Activated naive CD4-positive, alpha-beta T cell treated with anti-CD3 and anti-CD28 coated beads, Interleukin-2, amount 50 U/mL, for 72 hours (primary cell): ENCODE measurements around the gene NUMB. TPM values are rescaled to one million over a fixed set of nuclear protein-coding genes. Genes with fewer than 3 reads are reported as not detected.
"Not testable (repeated sequence)": the region's sequence is repeated elsewhere in the genome, so short reads cannot be mapped to it uniquely, and the experiment has no call there.

ENCODE experiments used
- ATAC-seq, 2 donors: fragments of 150-1000 bp; cut with Tn5 transposase; 2 replicates each; pipeline ENCODE4 v1.10.0; 2021; ENCODE audit warnings: mild to moderate bottlenecking in 2 of 2, moderate library complexity in 2 of 2
- DNase-seq, 2 donors: peaks; one replicate each; pipeline ENCODE4 v3.0.0; 2021 to 2022; ENCODE audit warnings: low spot score in 2 of 2
- H3K27ac Mint-ChIP-seq, 2 donors: one replicate each; pipeline ENCODE4 v1.8.0; 2022; ENCODE audit warnings: mild to moderate bottlenecking in 2 of 2, mixed read lengths in 2 of 2
- H3K36me3 Mint-ChIP-seq, 2 donors: one replicate each; pipeline ENCODE4 v1.8.0; 2022; ENCODE audit warnings: mixed read lengths in 2 of 2
- H3K9me3 Mint-ChIP-seq, 2 donors: one replicate each; pipeline ENCODE4 v1.8.0; 2022; ENCODE audit warnings: mixed read lengths in 2 of 2
- total RNA-seq, 2 donors: library from RNA; stranded (reverse); gene quantifications; one replicate each; pipeline ENCODE4 v1.2.3, GENCODE V29; 2022

The NUMB gene
- total RNA-seq, 2 donors from 2014 or later = 34.8 to 41.4 TPM

- ATAC-seq = no peak
- H3K27ac Mint-ChIP-seq = no peak overlapping the region
- DNase-seq = no peak
- H3K36me3 Mint-ChIP-seq = no peaks in the 10 kb centered on the region
- no peaks in the 10 kb centered on the region for H3K9me3 Mint-ChIP-seq
Measured at GRCh38 chr14:73441286-73441685, 17.1 kb downstream of the NUMB start.

GRCh38 chr14:73438993-73439392, 19.4 kb downstream of the NUMB start:
- DNase-seq = no peak
- Mint-ChIP-seq H3K36me3 (no peaks in the 10 kb centered on the region), H3K9me3 (no peaks in the 10 kb centered on the region), H3K27ac (no peak overlapping the region)
- no peak for ATAC-seq

- no peak overlapping the region for H3K27ac Mint-ChIP-seq
- DNase-seq (no peak), ATAC-seq (peak in 1 of 2 donors; percentile 52)
- no peaks in the 10 kb centered on the region for H3K36me3 Mint-ChIP-seq
- no peaks in the 10 kb centered on the region for H3K9me3 Mint-ChIP-seq
Measured at GRCh38 chr14:73437206-73437605, 21.1 kb downstream of the NUMB start.

- H3K27ac Mint-ChIP-seq = no peak overlapping the region
- H3K36me3 Mint-ChIP-seq = no peaks in the 10 kb centered on the region
- DNase-seq (no peak), ATAC-seq (no peak)
- no peaks in the 10 kb centered on the region for H3K9me3 Mint-ChIP-seq
Measured at GRCh38 chr14:73432124-73432523, 26.2 kb downstream of the NUMB start.

- H3K36me3 Mint-ChIP-seq = no peaks in the 10 kb centered on the region
- DNase-seq (no peak), ATAC-seq (no peak)
- H3K9me3 Mint-ChIP-seq = no peaks in the 10 kb centered on the region
- H3K27ac Mint-ChIP-seq = no peak overlapping the region
Measured at GRCh38 chr14:73428353-73428824, 30.0 kb downstream of the NUMB start.

- Mint-ChIP-seq H3K9me3 (no peaks in the 10 kb centered on the region), H3K36me3 (no peaks in the 10 kb centered on the region), H3K27ac (no peak overlapping the region)
- ATAC-seq = no peak
- no peak for DNase-seq
Measured at GRCh38 chr14:73427516-73428264, 30.7 kb downstream of the NUMB start.

GRCh38 chr14:73426877-73427276, 31.5 kb downstream of the NUMB start:
- Mint-ChIP-seq H3K27ac (no peak overlapping the region), H3K9me3 (no peaks in the 10 kb centered on the region), H3K36me3 (no peaks in the 10 kb centered on the region)
- no peak for DNase-seq
- ATAC-seq = no peak

- no peaks in the 10 kb centered on the region for H3K36me3 Mint-ChIP-seq
- ATAC-seq = no peak
Measured at GRCh38 chr14:73424453-73424852, 33.9 kb downstream of the NUMB start.

GRCh38 chr14:73423092-73423491, 35.3 kb downstream of the NUMB start:
- not testable (repeated sequence) for ATAC-seq, H3K36me3 Mint-ChIP-seq, DNase-seq, H3K27ac Mint-ChIP-seq, H3K9me3 Mint-ChIP-seq

More at GRCh38 chr14:73424453-73424852, 33.9 kb downstream of the NUMB start:
- DNase-seq = no peak
- H3K9me3 Mint-ChIP-seq = no peaks in the 10 kb centered on the region
- H3K27ac Mint-ChIP-seq = no peak overlapping the region

GRCh38 chr14:73422515-73422914, 35.8 kb downstream of the NUMB start:
- no peaks in the 10 kb centered on the region for H3K9me3 Mint-ChIP-seq
- no peaks in the 10 kb centered on the region for H3K36me3 Mint-ChIP-seq

GRCh38 chr14:73418227-73418626, 40.1 kb downstream of the NUMB start:
- DNase-seq (no peak), ATAC-seq (no peak)
- H3K9me3 Mint-ChIP-seq = no peaks in the 10 kb centered on the region
- no peaks in the 10 kb centered on the region for H3K36me3 Mint-ChIP-seq
- H3K27ac Mint-ChIP-seq = no peak overlapping the region

More at GRCh38 chr14:73422515-73422914, 35.8 kb downstream of the NUMB start:
- ATAC-seq (no peak), DNase-seq (no peak)
- H3K27ac Mint-ChIP-seq = no peak overlapping the region

- ATAC-seq, H3K9me3 Mint-ChIP-seq: not testable (repeated sequence)
Measured at GRCh38 chr14:73406248-73406647, 52.1 kb downstream of the NUMB start.

GRCh38 chr14:73403181-73403752, 55.1 kb downstream of the NUMB start:
- no peak overlapping the region for H3K27ac Mint-ChIP-seq
- H3K9me3 Mint-ChIP-seq = no peaks in the 10 kb centered on the region
- ATAC-seq (no peak), DNase-seq (no peak)
- peaks cover 0 to 7% of the 10 kb centered on the region in 2 donors for H3K36me3 Mint-ChIP-seq

More at GRCh38 chr14:73406248-73406647, 52.1 kb downstream of the NUMB start:
- not testable (repeated sequence) for DNase-seq, H3K27ac Mint-ChIP-seq
- H3K36me3 Mint-ChIP-seq = peaks cover 0 to 11% of the 10 kb centered on the region in 2 donors

GRCh38 chr14:73402579-73402978, 55.8 kb downstream of the NUMB start:
- no peak for ATAC-seq
- Mint-ChIP-seq H3K9me3 (no peaks in the 10 kb centered on the region), H3K36me3 (peaks cover 0 to 7% of the 10 kb centered on the region in 2 donors), H3K27ac (no peak overlapping the region)
- no peak for DNase-seq

- ATAC-seq (no peak), DNase-seq (no peak)
- Mint-ChIP-seq H3K9me3 (no peaks in the 10 kb centered on the region), H3K36me3 (no peaks in the 10 kb centered on the region), H3K27ac (no peak overlapping the region)
Measured at GRCh38 chr14:73397810-73398209, 60.5 kb downstream of the NUMB start.

GRCh38 chr14:73394317-73394716, 64.0 kb downstream of the NUMB start:
- ATAC-seq = no peak
- Mint-ChIP-seq H3K36me3 (no peaks in the 10 kb centered on the region), H3K27ac (no peak overlapping the region), H3K9me3 (no peaks in the 10 kb centered on the region)
- no peak for DNase-seq

- DNase-seq (no peak), ATAC-seq (no peak)
- H3K36me3 Mint-ChIP-seq = no peaks in the 10 kb centered on the region
- no peaks in the 10 kb centered on the region for H3K9me3 Mint-ChIP-seq
- no peak overlapping the region for H3K27ac Mint-ChIP-seq
Measured at GRCh38 chr14:73393375-73393774, 65.0 kb downstream of the NUMB start.
